HS-27A (cell line): Measurements from ENCODE around the gene CLCN1.

Experiments
- DNase-seq: peaks from one replicate; pipeline ENCODE4 v3.0.0-alpha.2; 2012; ENCODE audit warnings: low read depth, missing footprints

The CLCN1 gene

DNA sequence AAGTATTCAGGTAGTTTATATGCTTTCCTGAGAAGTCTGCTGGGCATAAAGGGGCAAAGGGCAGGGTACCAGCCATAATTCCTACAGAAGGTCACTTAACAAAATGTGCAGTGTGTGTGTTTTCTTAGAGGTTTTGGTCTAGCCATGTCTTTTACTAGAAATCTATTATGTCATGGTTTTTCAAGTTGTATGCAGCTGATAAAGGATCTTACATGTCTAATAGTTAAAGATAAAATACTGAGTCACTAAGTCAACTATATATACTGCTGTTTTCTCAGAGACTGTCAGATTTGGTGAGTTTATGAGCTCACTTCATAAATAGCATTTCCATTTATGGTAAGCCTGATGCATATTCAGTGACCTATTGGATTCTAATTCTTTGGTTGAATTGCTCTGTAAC lies 20.0 kb upstream of the CLCN1 start:
- no peak for DNase-seq

DNA sequence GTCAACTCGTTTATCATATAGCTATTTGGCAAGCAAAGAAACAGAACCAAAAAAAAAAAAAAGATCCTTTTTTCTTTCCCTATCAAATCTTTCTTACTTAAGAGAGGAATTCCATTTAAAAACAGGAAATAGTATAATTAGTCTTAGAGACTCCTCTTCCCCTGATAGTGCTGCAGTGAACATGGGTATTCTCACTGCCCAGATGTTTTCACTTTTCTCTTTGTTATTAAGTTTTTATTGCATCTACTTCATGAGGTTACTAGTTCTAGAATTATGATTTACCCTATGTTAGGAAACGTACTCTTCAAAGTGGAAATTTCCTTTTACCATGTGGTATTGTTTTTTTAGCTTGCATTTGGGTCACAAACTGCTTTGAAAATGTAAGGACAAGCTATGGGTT lies 19.2 kb upstream of the CLCN1 start:
- no peak for DNase-seq

DNA sequence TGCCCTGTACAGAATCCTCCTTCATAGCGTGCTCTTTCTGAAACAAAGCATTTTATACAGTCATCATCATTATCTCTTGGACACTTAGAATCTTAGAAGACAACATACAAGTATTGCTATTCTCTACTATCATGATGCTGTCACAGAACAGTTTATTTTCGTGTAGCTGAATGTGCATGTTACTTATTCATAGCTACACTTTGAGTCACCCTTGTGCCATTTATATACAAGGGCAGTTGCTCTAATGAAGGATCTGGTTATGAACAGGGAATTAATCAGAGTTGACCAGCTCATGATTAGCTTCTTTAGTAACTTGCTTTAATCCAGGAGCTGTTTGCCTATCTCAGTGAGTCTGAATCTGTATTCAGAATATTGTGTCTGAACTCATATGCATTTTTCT lies 16.6 kb upstream of the CLCN1 start:
- no peak for DNase-seq

DNA sequence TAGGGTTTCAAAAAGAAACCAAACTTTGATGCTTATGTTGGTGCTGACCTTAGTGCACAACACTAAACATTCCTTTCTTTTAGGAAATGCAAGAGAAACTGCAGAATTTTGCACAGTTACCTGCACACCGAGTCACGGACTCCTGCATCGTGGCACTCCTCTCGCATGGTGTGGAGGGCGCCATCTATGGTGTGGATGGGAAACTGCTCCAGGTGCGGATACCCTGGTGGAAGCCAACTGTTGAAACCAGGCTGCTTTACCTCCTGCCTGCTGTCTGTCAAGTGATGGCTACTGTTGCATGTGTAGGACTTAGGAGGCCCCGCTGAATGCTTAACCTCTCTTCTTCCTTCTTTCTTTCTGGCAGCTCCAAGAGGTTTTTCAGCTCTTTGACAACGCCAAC lies 16.1 kb upstream of the CLCN1 start:
- no peak for DNase-seq

DNA sequence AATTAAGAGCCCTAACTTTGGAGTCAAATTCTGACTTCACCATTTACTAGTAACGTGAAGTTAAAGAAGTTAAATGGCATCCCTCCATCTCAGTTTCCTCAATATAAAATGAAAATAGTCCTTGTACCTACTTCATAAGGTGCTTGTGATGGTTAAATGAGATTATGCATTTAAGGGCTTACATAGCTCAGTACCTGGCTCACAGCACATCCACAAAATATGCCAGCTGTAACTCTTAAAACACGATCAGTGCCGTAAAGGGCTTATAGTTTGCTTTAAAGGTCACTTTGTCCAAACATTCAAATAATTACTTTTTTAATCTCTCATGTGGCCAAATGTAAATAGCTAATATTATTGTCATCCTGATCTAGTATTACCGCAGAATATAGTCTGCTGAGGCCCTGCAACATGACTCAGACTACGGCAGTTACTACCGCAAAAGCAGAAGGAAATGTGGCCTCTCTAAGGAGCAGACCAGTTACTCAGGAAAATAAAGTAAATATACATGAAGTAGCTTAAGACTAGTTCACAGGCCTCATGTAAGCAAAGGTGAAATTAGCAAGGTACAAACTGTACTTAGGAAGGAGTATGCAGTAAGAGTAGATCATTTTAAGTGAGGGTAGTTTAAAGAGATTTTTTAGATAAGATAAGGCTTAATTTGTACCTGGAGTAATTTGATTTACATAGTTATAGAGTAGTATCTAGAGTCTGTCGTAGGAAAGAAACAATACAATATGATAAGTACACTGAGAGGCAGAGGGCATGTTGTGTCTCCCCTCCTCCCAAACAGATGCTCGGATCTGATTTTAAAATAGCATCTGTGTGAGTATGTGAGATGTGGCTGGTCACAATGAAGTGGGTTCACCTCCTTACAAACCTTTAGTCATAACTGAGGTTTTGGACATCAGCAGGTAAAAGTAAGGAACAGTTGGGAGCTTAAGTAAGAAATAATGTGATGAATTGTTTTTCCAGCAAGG lies 14.7 kb upstream of the CLCN1 start:
- no peak for DNase-seq

DNA sequence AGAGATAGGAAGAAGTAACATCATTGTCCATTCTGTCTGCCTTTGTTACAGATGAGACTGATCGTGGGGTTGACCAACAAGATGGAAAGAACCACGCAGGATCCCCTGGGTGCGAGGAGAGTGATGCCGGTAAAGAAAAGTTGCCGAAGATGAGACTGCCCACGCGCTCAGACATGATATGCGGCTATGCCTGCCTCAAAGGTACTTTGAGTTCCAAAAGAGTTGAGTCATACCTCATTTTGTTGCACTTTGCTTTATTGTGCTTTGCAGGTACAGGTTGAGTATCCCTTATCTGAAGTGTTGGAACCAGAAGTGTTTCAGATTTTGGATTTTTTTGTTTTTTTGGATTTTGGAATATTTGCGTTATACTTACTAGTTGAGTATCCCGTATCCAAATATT lies 12.2 kb upstream of the CLCN1 start:
- no peak for DNase-seq

DNA sequence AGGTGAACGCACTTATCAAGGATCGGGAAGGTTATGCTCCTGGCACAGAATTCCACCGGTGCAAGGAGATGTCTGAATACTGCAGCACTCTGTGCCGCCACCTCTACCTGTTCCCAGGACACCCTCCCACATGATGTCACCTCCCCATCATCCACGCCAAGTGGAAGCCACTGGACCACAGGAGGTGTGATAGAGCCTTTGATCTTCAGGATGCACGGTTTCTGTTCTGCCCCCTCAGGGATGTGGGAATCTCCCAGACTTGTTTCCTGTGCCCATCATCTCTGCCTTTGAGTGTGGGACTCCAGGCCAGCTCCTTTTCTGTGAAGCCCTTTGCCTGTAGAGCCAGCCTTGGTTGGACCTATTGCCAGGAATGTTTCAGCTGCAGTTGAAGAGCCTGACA lies 11.0 kb upstream of the CLCN1 start:
- DNase-seq, result no peak

DNA sequence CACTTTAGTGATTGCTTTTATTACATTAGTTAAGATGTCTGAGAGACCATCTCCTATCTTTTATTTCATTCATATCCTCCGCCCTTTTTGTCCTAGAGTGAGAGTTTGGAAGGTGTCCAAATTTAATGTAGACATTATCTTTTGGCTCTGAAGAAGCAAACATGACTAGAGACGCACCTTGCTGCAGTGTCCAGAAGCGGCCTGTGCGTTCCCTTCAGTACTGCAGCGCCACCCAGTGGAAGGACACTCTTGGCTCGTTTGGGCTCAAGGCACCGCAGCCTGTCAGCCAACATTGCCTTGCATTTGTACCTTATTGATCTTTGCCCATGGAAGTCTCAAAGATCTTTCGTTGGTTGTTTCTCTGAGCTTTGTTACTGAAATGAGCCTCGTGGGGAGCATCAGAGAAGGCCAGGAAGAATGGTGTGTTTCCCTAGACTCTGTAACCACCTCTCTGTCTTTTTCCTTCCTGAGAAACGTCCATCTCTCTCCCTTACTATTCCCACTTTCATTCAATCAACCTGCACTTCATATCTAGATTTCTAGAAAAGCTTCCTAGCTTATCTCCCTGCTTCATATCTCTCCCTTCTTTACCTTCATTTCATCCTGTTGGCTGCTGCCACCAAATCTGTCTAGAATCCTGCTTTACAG lies 10.4 kb upstream of the CLCN1 start:
- no peak for DNase-seq

DNA sequence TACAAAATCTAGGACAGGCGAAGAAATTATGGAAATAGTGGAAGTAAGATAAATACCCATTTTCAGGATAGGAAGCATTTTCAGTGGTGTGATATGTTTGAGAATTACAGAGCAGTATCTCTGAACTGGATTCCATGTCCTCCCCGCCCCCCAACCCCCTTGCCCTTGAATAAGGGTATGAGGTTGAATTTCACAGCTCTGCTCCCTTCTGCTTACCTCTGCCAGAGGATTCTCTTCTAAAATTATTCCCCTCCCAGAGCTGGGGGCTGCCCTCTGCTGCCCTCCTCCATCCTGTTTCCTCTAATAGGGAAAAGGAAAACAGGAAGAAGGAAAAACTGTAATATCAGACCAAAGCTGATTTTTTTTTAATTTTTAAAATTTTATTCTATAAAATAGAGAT lies 7.3 kb upstream of the CLCN1 start:
- DNase-seq, result no peak

DNA sequence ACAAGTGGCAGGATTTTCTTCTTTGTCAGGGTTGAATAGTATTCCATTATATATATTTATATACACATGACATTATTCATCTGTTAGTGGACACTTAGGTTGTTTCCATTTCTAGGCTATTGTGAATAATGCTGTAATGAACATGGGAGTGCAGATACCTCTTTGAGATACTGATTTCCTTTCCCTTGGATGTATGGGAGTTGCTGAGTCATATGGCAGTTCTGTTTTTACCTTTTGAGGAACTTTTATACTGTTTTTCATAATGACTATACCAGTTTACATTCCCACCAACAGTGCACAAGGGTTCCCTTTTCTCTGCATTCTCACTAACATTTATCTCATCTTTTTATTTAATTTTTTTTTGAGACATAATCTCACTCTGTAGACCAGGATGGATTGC lies 1.8 kb upstream of the CLCN1 start:
- no peak for DNase-seq

DNA sequence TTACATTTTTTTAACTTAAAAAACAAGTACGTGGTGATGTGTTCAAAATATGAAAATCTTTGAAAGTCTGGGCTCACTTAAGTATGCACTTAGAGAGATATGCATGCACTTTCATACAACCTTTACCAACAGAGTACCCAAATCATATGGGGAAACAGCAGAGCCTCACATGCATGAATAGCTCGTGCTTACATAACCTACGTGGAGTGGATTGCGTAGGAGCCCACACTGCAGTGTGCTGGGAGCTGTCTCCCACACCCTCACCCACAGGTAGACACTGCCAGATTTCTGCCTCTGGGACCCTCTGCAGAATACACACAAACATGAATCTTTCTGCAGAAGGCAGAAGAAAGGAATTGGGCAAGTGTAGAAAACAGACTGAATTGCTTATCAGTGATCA lies 581 bp downstream of the CLCN1 start:
- no peak for DNase-seq

DNA sequence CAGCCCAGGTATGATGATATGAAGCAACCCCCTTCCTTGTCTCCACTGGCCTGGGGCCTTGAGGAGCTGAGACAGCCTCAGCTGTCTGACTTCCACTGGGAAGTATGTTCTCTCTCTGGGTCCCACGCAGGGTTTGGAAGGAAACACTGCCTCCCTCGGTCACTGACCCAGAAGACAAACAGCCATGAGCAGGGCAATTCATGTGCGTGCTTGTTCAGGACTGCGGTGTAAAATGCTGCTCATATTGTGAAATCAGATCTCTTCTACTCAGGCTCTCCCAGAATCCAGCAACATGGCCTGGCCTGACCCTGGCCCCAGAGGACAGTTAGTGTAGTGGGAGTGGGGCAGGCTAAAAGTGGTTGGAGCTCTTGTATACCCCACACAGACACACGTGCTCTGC lies 2.8 kb downstream of the CLCN1 start:
- no peak for DNase-seq

DNA sequence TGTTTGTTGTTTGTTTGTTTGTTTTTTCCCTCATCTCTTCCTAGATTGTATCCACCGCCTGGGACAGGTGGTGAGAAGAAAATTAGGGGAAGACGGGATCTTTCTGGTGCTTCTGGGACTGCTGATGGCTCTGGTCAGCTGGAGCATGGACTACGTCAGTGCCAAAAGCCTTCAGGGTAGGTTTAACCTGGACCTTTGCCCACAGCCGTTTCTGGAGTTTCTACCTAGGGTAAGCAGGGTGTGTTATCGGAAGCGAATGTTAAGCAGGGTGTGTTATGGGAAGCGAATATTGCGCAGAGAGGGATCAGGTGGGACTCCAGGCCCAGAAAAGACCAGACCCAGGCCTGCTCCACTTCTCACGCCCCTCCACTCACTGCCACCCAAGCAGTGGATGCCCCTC lies 4.7 kb downstream of the CLCN1 start:
- DNase-seq, result no peak

DNA sequence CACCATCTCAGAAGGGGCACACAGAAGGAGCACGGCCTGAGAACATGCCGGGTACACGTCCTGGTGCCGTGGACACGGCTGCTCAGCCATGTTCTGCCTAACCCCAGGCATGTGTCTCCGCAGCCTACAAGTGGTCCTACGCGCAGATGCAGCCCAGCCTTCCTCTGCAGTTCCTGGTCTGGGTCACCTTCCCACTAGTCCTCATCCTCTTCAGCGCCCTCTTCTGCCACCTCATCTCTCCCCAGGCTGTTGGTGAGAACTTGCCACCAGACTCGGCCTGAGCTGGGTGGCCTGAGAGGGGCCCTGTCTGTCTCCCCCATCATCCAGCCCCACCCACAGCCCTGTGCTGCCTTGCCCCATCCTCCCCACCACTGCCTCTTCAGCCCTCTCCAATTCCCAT lies 5.3 kb downstream of the CLCN1 start:
- no peak for DNase-seq

DNA sequence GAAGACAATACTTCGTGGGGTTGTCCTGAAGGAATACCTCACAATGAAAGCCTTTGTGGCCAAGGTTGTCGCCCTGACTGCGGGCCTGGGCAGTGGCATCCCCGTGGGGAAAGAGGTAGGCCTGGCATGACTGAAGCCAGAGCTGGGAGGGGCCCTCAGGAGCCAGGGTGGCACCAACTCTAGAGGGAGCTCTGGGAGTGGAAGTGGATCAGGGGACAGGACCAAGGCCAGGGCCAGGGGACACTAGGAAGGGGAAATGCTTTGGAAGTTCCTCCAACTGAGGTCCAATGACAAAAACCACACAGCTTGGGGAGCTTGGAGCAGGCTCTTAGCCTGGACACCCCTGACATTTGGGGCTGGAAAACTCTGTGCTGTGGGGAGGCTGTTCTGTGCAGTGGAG lies 5.8 kb downstream of the CLCN1 start:
- DNase-seq, result no peak

DNA sequence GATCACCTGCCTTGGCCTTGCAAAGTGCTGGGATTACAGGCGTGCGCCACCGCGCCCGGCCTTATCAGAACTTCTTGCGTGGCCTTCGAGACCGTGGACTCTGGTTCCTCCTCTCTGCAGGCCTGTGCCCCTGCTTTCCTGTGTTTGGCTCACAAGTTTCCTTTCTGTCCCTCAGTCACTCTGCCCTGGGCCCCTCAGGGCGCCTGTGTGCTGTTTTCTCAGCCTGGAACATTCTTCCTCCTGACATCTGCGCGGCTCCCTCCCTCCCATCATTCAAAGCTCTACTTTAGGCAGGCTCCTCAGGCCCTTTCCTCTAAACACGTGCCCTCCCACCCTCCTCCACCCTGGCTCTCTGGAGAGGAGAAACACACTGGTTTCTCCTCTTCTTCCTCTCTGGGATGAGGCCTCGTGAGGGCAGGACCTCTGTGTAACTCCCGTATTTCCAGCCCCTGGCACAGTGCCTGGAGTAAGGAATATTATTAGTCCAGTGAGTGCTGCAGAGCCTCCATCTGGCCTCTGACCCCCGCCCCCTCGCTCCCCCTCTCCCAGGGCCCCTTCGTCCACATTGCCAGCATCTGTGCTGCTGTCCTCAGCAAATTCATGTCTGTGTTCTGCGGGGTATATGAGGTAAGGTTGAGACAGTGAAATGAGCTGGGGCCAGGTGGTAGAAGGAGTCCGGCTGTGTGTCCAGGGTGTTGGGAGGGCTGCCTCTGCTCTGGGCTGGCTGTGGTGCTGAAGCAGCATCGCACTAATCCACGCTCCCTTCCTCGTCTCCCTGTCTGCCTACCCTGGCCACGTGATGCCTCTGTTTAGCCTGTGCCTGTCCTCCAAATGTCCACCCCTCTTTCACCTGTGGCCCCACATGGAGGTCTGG lies 7.1 kb downstream of the CLCN1 start:
- DNase-seq, result no peak

DNA sequence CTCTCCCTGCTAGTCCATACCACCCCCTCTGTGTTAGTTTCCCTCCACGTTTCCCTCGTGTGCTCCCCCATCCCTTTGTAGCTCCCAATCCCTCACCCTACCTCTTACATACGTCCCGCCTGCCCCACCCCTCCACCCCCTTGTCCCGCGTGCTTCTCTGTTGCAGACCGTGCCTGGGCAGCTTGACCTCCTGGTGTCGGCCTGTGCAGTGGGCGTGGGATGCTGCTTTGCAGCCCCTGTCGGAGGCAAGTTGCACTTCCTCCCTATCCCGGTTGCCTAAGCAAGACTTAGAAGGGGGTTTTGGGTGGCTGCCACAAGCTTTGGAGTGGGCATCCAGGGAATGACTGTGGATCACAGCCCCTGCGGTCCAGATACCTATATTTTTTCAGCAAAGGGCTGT lies 7.7 kb downstream of the CLCN1 start:
- no peak for DNase-seq

DNA sequence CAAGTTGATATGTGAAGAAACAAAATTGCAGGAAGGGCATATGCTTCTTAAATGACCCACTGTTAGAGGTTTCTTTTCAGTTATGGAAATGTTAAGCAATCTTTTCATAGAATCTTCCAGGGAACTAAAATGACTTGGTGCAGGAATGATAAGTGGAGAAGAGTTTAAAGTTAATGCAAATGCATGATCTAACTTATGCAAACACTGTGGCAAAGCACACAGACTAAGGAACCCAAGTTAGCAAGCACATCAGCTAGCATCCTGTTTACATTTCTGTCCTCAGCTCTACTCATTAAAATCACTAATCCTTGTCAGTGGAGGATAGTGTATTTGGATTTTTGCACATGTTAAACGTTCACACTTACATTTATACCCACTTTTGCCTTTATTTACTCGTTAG lies 9.3 kb downstream of the CLCN1 start:
- no peak for DNase-seq

DNA sequence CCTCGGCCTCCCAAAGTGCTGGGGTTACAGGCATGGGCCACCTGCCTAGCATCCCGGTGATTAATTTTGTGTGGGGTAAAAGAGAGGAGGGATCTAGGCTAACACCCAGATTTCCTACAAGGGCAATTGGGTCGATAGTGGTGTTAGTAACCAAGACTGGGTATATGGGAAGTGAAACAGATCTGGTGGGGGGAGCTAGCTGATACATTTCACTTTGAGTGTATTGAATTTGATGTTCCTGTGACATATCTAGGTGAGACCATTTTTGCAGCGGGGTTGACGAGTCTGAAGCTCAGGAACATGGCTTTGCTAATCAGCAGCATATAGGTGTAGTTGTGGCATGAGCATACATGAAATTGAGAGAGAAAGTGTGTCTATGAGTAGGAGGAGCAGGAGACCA lies 12.0 kb downstream of the CLCN1 start:
- no peak for DNase-seq

DNA sequence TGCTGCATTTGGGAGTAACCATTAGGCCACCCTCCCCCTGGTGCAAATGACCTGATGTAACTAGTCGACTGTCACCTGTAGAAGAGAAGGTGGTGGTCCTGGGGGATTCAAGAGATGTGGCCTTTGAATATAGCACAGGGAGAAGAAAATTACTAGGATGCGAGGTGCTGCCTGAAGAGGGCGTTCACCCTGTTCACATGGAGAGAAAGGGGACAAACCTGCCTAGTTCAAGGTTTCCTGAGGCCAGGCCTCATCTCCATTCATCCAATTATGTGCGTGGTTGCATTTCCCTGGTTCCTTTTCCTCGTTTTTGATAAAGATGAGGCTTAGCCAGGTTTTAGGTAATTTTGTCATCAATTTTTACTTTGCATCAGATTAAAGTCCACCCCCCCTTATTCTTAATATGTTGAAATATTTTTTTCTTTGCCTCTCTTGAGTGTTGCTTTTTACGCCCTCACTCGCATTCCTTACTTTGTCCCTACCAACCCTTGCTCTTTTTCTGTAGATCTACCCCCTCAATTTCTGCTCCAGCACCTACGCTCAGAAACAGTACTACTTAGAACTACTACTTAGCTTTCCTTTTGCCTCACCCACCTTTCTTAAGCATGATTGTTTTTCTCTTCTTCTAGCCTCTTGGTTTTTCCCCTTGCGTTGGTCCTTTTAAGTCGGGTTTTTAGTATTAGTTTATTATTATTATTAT lies 13.7 kb downstream of the CLCN1 start:
- DNase-seq, result no peak

DNA sequence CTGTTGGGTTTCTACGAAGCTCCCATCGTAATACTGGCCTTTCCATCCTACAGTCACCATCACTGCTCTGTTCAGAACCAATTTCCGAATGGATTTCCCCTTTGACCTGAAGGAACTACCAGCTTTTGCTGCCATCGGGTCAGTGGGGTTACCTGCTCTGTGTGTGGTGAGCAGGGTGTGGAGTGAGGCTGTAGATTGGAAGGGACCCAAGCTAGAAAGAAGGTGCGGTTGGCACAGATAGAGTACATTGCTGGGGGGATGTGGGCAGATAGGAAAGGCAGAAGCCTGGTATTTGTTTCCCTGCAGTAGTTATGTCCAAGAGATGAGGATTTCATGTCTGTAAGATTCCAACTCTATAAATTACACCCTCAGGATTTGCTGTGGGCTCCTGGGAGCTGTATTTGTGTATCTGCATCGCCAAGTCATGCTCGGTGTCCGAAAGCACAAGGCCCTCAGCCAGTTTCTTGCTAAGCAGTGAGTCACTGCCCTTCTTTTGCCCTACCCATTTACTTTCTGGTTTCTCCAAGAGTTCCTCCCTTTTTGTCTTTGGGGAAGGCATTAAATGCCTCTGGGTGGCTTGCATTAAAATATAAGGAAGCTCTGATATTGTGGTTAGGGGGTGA lies 15.4 kb downstream of the CLCN1 start:
- peak; percentile 4 for DNase-seq

DNA sequence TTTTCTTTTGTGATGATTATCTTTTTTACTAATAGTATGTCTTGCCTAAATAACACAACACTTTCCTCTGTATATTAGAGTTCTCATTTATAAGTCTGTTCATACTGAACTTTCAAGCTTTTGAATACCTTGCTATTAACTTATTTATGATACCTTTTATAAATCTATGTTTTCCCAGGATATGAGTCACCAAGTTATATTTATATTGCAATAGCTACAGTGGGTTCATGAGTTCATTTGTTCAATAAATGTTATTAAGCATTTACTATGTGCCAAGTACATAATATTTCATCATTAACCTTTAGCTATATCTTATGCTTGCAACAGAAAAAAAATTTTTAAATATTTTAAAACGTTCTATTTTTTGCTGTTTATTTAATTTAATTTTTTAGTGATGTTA lies 18.3 kb downstream of the CLCN1 start:
- DNase-seq, result no peak
